BLaER1 treated with 17β-estradiol and CSF1 and Interleukin-3, amounts not matched to agents 10 nM and 100 nM (cell line): ENCODE measurements around the gene UQCRC1.

ENCODE experiments used
- H3K27ac ChIP-seq, 11 experiments: shearing (Covaris generic); formaldehyde crosslinking; 2 replicates each; pipeline ENCODE4 v1.8.1; 2022
- H3K27me3 ChIP-seq, 11 experiments: shearing (Covaris generic); formaldehyde crosslinking; 2 replicates each; pipeline ENCODE4 v1.8.1; 2022
- H3K36me3 ChIP-seq, 11 experiments: shearing (Covaris generic); formaldehyde crosslinking; 2 replicates each; pipeline ENCODE4 v1.8.1; 2022
- H3K4me1 ChIP-seq, 10 experiments: shearing (Covaris generic); formaldehyde crosslinking; 2 replicates each; pipeline ENCODE4 v1.8.1; 2022
- H3K4me2 ChIP-seq, 11 experiments: shearing (Covaris generic); formaldehyde crosslinking; 2 replicates each; pipeline ENCODE4 v1.8.1; 2022
- H3K4me3 ChIP-seq, 10 experiments: shearing (Covaris generic); formaldehyde crosslinking; 2 replicates each; pipeline ENCODE4 v1.8.1; 2022
- H3K9ac ChIP-seq, 11 experiments: shearing (Covaris generic); formaldehyde crosslinking; 2 replicates each; pipeline ENCODE4 v1.8.1; 2022
- H3K9me3 ChIP-seq, 11 experiments: shearing (Covaris generic); formaldehyde crosslinking; replicated peaks in 1 of 11; 2 replicates each; pipeline ENCODE4 v1.8.1; 2022
- H4K20me1 ChIP-seq, 11 experiments: shearing (Covaris generic); formaldehyde crosslinking; 2 replicates each; pipeline ENCODE4 v1.8.1; 2022
- Cebpa-rat ChIP-seq, 11 experiments: shearing (Covaris generic); IDR thresholded peaks; 2 replicates each; pipeline ENCODE4 v1.8.1; 2022

The UQCRC1 gene

GRCh38 chr3:48598323-48599076, 10.9 kb downstream of the UQCRC1 start:
- Histone ChIP-seq H3K9me3 (no peaks in the 10 kb centered on the region), H3K4me1 (peaks cover 28 to 52% (median 36%) of the 10 kb centered on the region in 10 experiments), H3K4me3 (no peak overlapping the region), H3K36me3 (peaks cover 60 to 71% (median 64%) of the 10 kb centered on the region in 11 experiments), H4K20me1 (peaks cover 34 to 99% (median 79%) of the 10 kb centered on the region in 11 experiments; a peak in 21 of 22 replicates), H3K27ac (peak overlapping the region in 6 of 11 experiments; percentile 5 to 45 (median 38); a peak in 7 of 22 replicates), H3K27me3 (peaks cover 27 to 38% (median 34%) of the 10 kb centered on the region in 11 experiments), H3K9ac (peak overlapping the region in 6 of 11 experiments; percentile 7 to 56 (median 22); a peak in 4 of 22 replicates), H3K4me2 (peak overlapping the region; percentile 32 to 85 (median 71); a peak in 21 of 22 replicates)
- TF ChIP-seq Cebpa-rat (IDR thresholded peaks at IDR 0.05): no peak

- Histone ChIP-seq H3K27ac (no peak overlapping the region), H3K4me2 (no peak overlapping the region; a peak in 1 of 22 replicates), H3K27me3 (peaks cover 38 to 49% (median 45%) of the 10 kb centered on the region in 11 experiments), H3K4me1 (peaks cover 28 to 52% (median 36%) of the 10 kb centered on the region in 10 experiments), H3K9ac (no peak overlapping the region), H3K4me3 (no peak overlapping the region), H3K36me3 (peaks cover 49 to 60% (median 53%) of the 10 kb centered on the region in 11 experiments), H3K9me3 (no peaks in the 10 kb centered on the region), H4K20me1 (peaks cover 26 to 88% (median 72%) of the 10 kb centered on the region in 11 experiments; a peak in 21 of 22 replicates)
- TF ChIP-seq Cebpa-rat (IDR thresholded peaks at IDR 0.05): no peak
These were observed 12.0 kb downstream of the UQCRC1 start for GRCh38 chr3:48597408-48597800.

GRCh38 chr3:48596676-48597407, 12.6 kb downstream of the UQCRC1 start:
- H3K27ac ChIP-seq: no peak overlapping the region

GRCh38 chr3:48596157-48596556, 13.3 kb downstream of the UQCRC1 start:
- no peak overlapping the region; a peak in 1 of 22 replicates for H3K4me2 ChIP-seq
- no peak for TF ChIP-seq Cebpa-rat (IDR thresholded peaks at IDR 0.05)
- H3K36me3 ChIP-seq: peaks cover 37 to 48% (median 41%) of the 10 kb centered on the region in 11 experiments
- H3K4me3 ChIP-seq: no peak overlapping the region
- H3K27me3 ChIP-seq: peaks cover 40 to 61% (median 55%) of the 10 kb centered on the region in 11 experiments
- no peak overlapping the region for H3K27ac ChIP-seq
- H3K9ac ChIP-seq: no peak overlapping the region
- H3K9me3 ChIP-seq: no peaks in the 10 kb centered on the region
- H3K4me1 ChIP-seq: peaks cover 28 to 50% (median 36%) of the 10 kb centered on the region in 10 experiments
- H4K20me1 ChIP-seq: peaks cover 20 to 76% (median 64%) of the 10 kb centered on the region in 11 experiments; a peak in 21 of 22 replicates

More at GRCh38 chr3:48596676-48597407, 12.6 kb downstream of the UQCRC1 start:
- Histone ChIP-seq H4K20me1 (peaks cover 25 to 83% (median 71%) of the 10 kb centered on the region in 11 experiments; a peak in 21 of 22 replicates), H3K4me2 (no peak overlapping the region), H3K36me3 (peaks cover 44 to 55% (median 48%) of the 10 kb centered on the region in 11 experiments), H3K4me1 (peaks cover 28 to 52% (median 36%) of the 10 kb centered on the region in 10 experiments), H3K9ac (no peak overlapping the region), H3K4me3 (no peak overlapping the region), H3K27me3 (peaks cover 40 to 54% (median 50%) of the 10 kb centered on the region in 11 experiments), H3K9me3 (no peaks in the 10 kb centered on the region)
- no peak for TF ChIP-seq Cebpa-rat (IDR thresholded peaks at IDR 0.05)

- Histone ChIP-seq H3K9ac (no peak overlapping the region), H3K27me3 (peaks cover 40 to 62% (median 57%) of the 10 kb centered on the region in 11 experiments), H3K4me3 (no peak overlapping the region), H4K20me1 (peaks cover 20 to 70% (median 59%) of the 10 kb centered on the region in 11 experiments; a peak in 21 of 22 replicates), H3K4me1 (peaks cover 28 to 45% (median 36%) of the 10 kb centered on the region in 10 experiments), H3K27ac (no peak overlapping the region), H3K4me2 (peak overlapping the region in 5 of 11 experiments; percentile 28 to 52 (median 38); a peak in 5 of 22 replicates), H3K9me3 (no peaks in the 10 kb centered on the region), H3K36me3 (peaks cover 31 to 43% (median 35%) of the 10 kb centered on the region in 11 experiments)
- TF ChIP-seq Cebpa-rat (IDR thresholded peaks at IDR 0.05): no peak
These were observed 13.8 kb downstream of the UQCRC1 start for GRCh38 chr3:48595526-48596121.

GRCh38 chr3:48595075-48595525, 14.3 kb downstream of the UQCRC1 start, which contains the start of gene COL7A1:
Gene COL7A1, minus strand, starts transcription at chr3:48595329. Its CDS starts 170 bp downstream, at chr3:48595159.
- Histone ChIP-seq H3K27ac (no peak within 1 kb of the TSS), H3K4me3 (peak within 1 kb of the TSS in 4 of 10 experiments; percentile 9 to 35 (median 22); a peak in 4 of 20 replicates), H3K9me3 (no peaks in the 10 kb centered on the region), H3K4me1 (peaks cover 28 to 40% (median 33%) of the 10 kb centered on the region in 10 experiments), H4K20me1 (peaks cover 19 to 65% (median 54%) of the 10 kb centered on the region in 11 experiments; a peak in 21 of 22 replicates), H3K36me3 (peaks cover 26 to 37% (median 30%) of the 10 kb centered on the region in 11 experiments), H3K9ac (peak within 1 kb of the TSS in 3 of 11 experiments; percentile 23 to 66 (median 36); a peak in 4 of 22 replicates), H3K27me3 (peaks cover 40 to 67% (median 57%) of the 10 kb centered on the region in 11 experiments), H3K4me2 (peak within 1 kb of the TSS in 10 of 11 experiments; percentile 37 to 82 (median 54); a peak in 18 of 22 replicates)
- TF ChIP-seq Cebpa-rat (IDR thresholded peaks at IDR 0.05): no peak

- Histone ChIP-seq H3K36me3 (peaks cover 21 to 32% (median 24%) of the 10 kb centered on the region in 11 experiments), H3K9me3 (no peaks in the 10 kb centered on the region), H3K27me3 (peaks cover 40 to 72% (median 57%) of the 10 kb centered on the region in 11 experiments), H3K9ac (peak overlapping the region in 3 of 11 experiments; percentile 23 to 66 (median 36); a peak in 3 of 22 replicates), H3K27ac (no peak overlapping the region), H3K4me2 (peak overlapping the region in 10 of 11 experiments; percentile 37 to 82 (median 54); a peak in 17 of 22 replicates), H4K20me1 (peaks cover 14 to 60% (median 48%) of the 10 kb centered on the region in 11 experiments; a peak in 21 of 22 replicates), H3K4me1 (peaks cover 22 to 34% (median 27%) of the 10 kb centered on the region in 10 experiments), H3K4me3 (peak overlapping the region in 4 of 10 experiments; percentile 9 to 35 (median 22); a peak in 3 of 20 replicates)
- TF ChIP-seq Cebpa-rat (IDR thresholded peaks at IDR 0.05): no peak
These were observed 14.9 kb downstream of the UQCRC1 start for GRCh38 chr3:48594417-48595049.
